Naive thymus-derived CD4-positive, alpha-beta T cell (primary cell): Measurements from ENCODE around the gene EFHC1. TPM values are rescaled to one million over a fixed set of nuclear protein-coding genes. Genes with fewer than 3 reads are reported as not detected.

ENCODE experiments used
- ATAC-seq: fragments of 150-1000 bp; cut with Tn5 transposase; 2 replicates; pipeline ENCODE4 v1.10.0; 2021; ENCODE audit warnings: mild to moderate bottlenecking, moderate library complexity
- CTCF ChIA-PET: fragments of 350-600 bp; sonication (Branson Sonifier 250); formaldehyde crosslinking; loops from one replicate; lab custom pipeline; 2021; ENCODE audit warnings: antibody characterized with exemption; lab: Charles Lee
- POLR2A ChIA-PET: fragments of 350-600 bp; sonication (Branson Sonifier 250); formaldehyde crosslinking; loops from one replicate; lab custom pipeline; 2021; ENCODE audit warnings: antibody characterized with exemption, inconsistent platforms; lab: Charles Lee
- DNase-seq, 9 donors: peaks; one replicate each; pipeline versions ENCODE4 v3.0.0 to v3.0.0-alpha.2; 2020 to 2022; ENCODE audit warnings: mixed read lengths in 1 of 9
- H3K27ac ChIP-seq: one replicate; pipeline ENCODE4 v1.7.0; 2013; ENCODE audit warnings: mild to moderate bottlenecking, low read depth, low read length, moderate library complexity
- H3K27me3 ChIP-seq, 2 donors: one replicate each; pipeline ENCODE4 v1.7.0; 2013; ENCODE audit warnings: low read length in 2 of 2, mild to moderate bottlenecking in 2 of 2, moderate library complexity in 2 of 2; ENCODE audit not compliant: control insufficient read depth in 2 of 2, insufficient read depth in 2 of 2
- H3K36me3 ChIP-seq, 3 experiments: 1 replicate in 2 of 3; 2 replicates in 1 of 3; pipeline ENCODE4 v1.7.0; 2013; ENCODE audit warnings: low read length in 3 of 3, mild to moderate bottlenecking in 3 of 3, moderate library complexity in 1 of 3; ENCODE audit not compliant: insufficient read depth in 3 of 3, control insufficient read depth in 2 of 3
- H3K4me1 ChIP-seq, 2 donors: one replicate each; pipeline ENCODE4 v1.7.0; 2013; ENCODE audit warnings: low read length in 2 of 2, mild to moderate bottlenecking in 2 of 2, moderate library complexity in 1 of 2; ENCODE audit not compliant: control insufficient read depth in 2 of 2, insufficient read depth in 2 of 2
- H3K4me3 ChIP-seq: 2 replicates; pipeline ENCODE4 v1.7.0; 2013; ENCODE audit warnings: mild to moderate bottlenecking, low read length
- H3K9me3 ChIP-seq, 3 experiments: 1 replicate in 2 of 3; 2 replicates in 1 of 3; pipeline ENCODE4 v1.7.0; 2013; ENCODE audit warnings: low read length in 3 of 3; ENCODE audit not compliant: control insufficient read depth in 2 of 3
- H3K27ac Mint-ChIP-seq, 9 donors: one replicate each; pipeline ENCODE4 v1.8.0; 2020 to 2022; ENCODE audit warnings: mixed read lengths in 9 of 9, mild to moderate bottlenecking in 8 of 9, moderate library complexity in 5 of 9, inconsistent platforms in 2 of 9
- H3K27me3 Mint-ChIP-seq, 5 donors: one replicate each; pipeline ENCODE4 v1.8.0; 2021 to 2022; ENCODE audit warnings: mixed read lengths in 5 of 5, mild to moderate bottlenecking in 1 of 5
- H3K36me3 Mint-ChIP-seq, 5 donors: one replicate each; pipeline ENCODE4 v1.8.0; 2020 to 2022; ENCODE audit warnings: mixed read lengths in 5 of 5, mild to moderate bottlenecking in 3 of 5, inconsistent platforms in 1 of 5
- H3K4me1 Mint-ChIP-seq, 7 donors: one replicate each; pipeline ENCODE4 v1.8.0; 2020 to 2022; ENCODE audit warnings: mixed read lengths in 7 of 7, mild to moderate bottlenecking in 3 of 7, inconsistent platforms in 1 of 7
- H3K4me3 Mint-ChIP-seq, 10 donors: one replicate each; pipeline ENCODE4 v1.8.0; 2020 to 2022; ENCODE audit warnings: mild to moderate bottlenecking in 10 of 10, mixed read lengths in 10 of 10, moderate library complexity in 6 of 10, inconsistent platforms in 2 of 10
- H3K9me3 Mint-ChIP-seq, 11 donors: one replicate each; pipeline ENCODE4 v1.8.0; 2020 to 2022; ENCODE audit warnings: mixed read lengths in 11 of 11, mild to moderate bottlenecking in 4 of 11, inconsistent platforms in 1 of 11, moderate library complexity in 1 of 11
- intact Hi-C, 2 donors: fragments of 100-400 bp; cut with micrococcal nuclease; formaldehyde crosslinking; loops; one replicate each; pipeline ENCODE4 v1.15.1; 2023
- polyA plus RNA-seq, 2 donors: library from polyadenylated mRNA; unstranded; fragments of 300-500 nt; fragmentation: Illumina TruSeq; gene quantifications; one replicate each; pipeline ENCODE4 v1.2.3, GENCODE V29; 2021
- total RNA-seq, 6 experiments: library from RNA in 5 of 6; stranded (reverse) in 5 of 6; gene quantifications; 1 replicate in 5 of 6; 2 replicates in 1 of 6; pipeline ENCODE4 v1.2.3 and lab custom pipeline; 2021 to 2026

Gene EFHC1
- total and polyA plus RNA-seq, 7 experiments from 2014 or later: 1.9 to 13.8 (median 5.8) TPM

GRCh38 chr6:52375780-52376556 is 44.2 kb upstream of the EFHC1 start:
- ATAC-seq: peak; percentile 76
- Mint-ChIP-seq H3K9me3 (peaks cover 0 to 14% (median 8%) of the 10 kb centered on the region in 11 donors), H3K27me3 (no peaks in the 10 kb centered on the region), H3K27ac (peak overlapping the region; percentile 21 to 96 (median 83)), H3K4me3 (peak overlapping the region; percentile 26 to 87 (median 56)), H3K4me1 (peaks cover 44 to 88% (median 84%) of the 10 kb centered on the region in 7 donors), H3K36me3 (peaks cover 12 to 44% (median 30%) of the 10 kb centered on the region in 5 donors)
- Histone ChIP-seq H3K27ac (peak overlapping the region; percentile 52), H3K27me3 (no peaks in the 10 kb centered on the region), H3K36me3 (peaks cover 0 to 7% (median 0%) of the 10 kb centered on the region in 3 experiments), H3K9me3 (no peaks in the 10 kb centered on the region), H3K4me3 (no peak overlapping the region), H3K4me1 (peaks cover 10 to 44% of the 10 kb centered on the region in 2 donors)
- ChIA-PET CTCF (interaction anchor here (0.6 to 11.4 kb wide), 6 partner anchors 9 to 66 kb away, joined by 3 to 78 read pairs (median 3); partner anchors contain the start of gene PAQR8), POLR2A (interaction anchor here (0.9 to 8.6 kb wide), 7 partner anchors 10 to 68 kb away, joined by 4 to 77 read pairs (median 6); partner anchors contain the start of gene PAQR8)
- DNase-seq: peak in 3 of 9 donors; percentile 37 to 56 (median 44)
- intact Hi-C loops: loop anchor here in 1 of 2 donors (1.0 kb wide), 4 partner anchors 8 to 24 kb away; partner anchors contain the start of gene PAQR8

GRCh38 chr6:52376763-52377162 is 43.4 kb upstream of the EFHC1 start:
- Mint-ChIP-seq H3K27me3 (no peaks in the 10 kb centered on the region), H3K36me3 (peaks cover 14 to 44% (median 35%) of the 10 kb centered on the region in 5 donors), H3K27ac (peak overlapping the region in 8 of 9 donors; percentile 51 to 96 (median 87)), H3K9me3 (peaks cover 0 to 14% (median 8%) of the 10 kb centered on the region in 11 donors), H3K4me1 (peaks cover 51 to 88% (median 84%) of the 10 kb centered on the region in 7 donors), H3K4me3 (peak overlapping the region in 8 of 10 donors; percentile 6 to 87 (median 58))
- ChIA-PET POLR2A (interaction anchor here (0.6 to 8.6 kb wide), 8 partner anchors 9 to 83 kb away, joined by 3 to 77 read pairs (median 5); partner anchors contain the start of gene PAQR8), CTCF (interaction anchor here (0.6 to 11.4 kb wide), 4 partner anchors 10 to 39 kb away, joined by 3 to 78 read pairs (median 4); no protein-coding TSS in a partner anchor)
- Histone ChIP-seq H3K27me3 (no peaks in the 10 kb centered on the region), H3K4me1 (peaks cover 10 to 49% of the 10 kb centered on the region in 2 donors), H3K27ac (peak overlapping the region; percentile 52), H3K4me3 (no peak overlapping the region), H3K36me3 (peaks cover 0 to 4% (median 0%) of the 10 kb centered on the region in 3 experiments), H3K9me3 (no peaks in the 10 kb centered on the region)
- intact Hi-C loops: loop anchor here in 1 of 2 donors (1.0 kb wide), 4 partner anchors 8 to 24 kb away; partner anchors contain the start of gene PAQR8
- DNase-seq: no peak
- ATAC-seq: no peak

DNA sequence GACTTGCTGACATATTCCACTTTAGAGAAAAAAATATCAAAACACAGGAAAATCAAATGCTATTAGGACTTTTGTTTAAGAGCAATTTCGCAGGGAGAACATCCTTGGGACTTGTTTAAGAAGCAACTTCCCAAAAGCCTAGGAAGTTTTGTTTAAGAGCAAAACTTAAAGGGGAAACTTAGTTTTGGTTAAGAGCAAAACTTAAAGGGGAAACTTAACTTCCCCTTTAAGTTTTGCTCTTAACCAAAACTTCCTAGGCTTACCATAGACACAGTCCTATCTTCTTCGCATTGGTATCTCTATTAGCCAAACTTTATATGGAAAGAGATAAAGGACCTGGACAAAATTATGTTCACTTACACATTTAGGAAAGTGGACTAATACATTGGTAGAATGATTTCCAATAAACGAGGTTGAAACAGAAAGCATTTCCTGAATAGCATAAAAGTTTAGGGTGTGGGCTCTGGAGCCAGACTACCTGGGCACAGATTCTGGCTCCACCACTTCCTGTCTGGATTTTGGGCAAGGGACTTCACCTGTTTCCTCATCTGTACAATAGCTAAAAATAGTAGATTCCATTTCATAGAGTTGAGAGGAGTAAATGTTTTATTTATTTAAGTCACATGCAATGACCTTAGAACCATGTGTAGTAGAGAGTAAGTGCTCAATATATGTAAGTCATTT is 42.5 kb upstream of the EFHC1 start:
- Mint-ChIP-seq H3K9me3 (peaks cover 0 to 14% (median 8%) of the 10 kb centered on the region in 11 donors), H3K4me3 (peak overlapping the region; percentile 22 to 87 (median 63)), H3K27me3 (no peaks in the 10 kb centered on the region), H3K4me1 (peaks cover 50 to 86% (median 82%) of the 10 kb centered on the region in 7 donors), H3K27ac (peak overlapping the region; percentile 51 to 96 (median 87)), H3K36me3 (peaks cover 19 to 43% (median 37%) of the 10 kb centered on the region in 5 donors)
- Histone ChIP-seq H3K4me1 (peaks cover 10 to 54% of the 10 kb centered on the region in 2 donors), H3K36me3 (peaks cover 0 to 4% (median 0%) of the 10 kb centered on the region in 3 experiments), H3K9me3 (no peaks in the 10 kb centered on the region), H3K27me3 (no peaks in the 10 kb centered on the region), H3K27ac (peak overlapping the region; percentile 52), H3K4me3 (no peak overlapping the region)
- DNase-seq: peak in 3 of 9 donors; percentile 34 to 50 (median 36)
- CTCF ChIA-PET: interaction anchor here (1.4 to 11.4 kb wide), 2 partner anchors 12 to 15 kb away, joined by 3 to 78 read pairs; partner anchors contain the start of gene PAQR8
- peak; percentile 29 for ATAC-seq
- POLR2A ChIA-PET: interaction anchor here (0.7 to 8.6 kb wide), 6 partner anchors 10 to 38 kb away, joined by 3 to 77 read pairs (median 7); partner anchors contain the start of gene PAQR8
- intact Hi-C loops: no loop called here

DNA sequence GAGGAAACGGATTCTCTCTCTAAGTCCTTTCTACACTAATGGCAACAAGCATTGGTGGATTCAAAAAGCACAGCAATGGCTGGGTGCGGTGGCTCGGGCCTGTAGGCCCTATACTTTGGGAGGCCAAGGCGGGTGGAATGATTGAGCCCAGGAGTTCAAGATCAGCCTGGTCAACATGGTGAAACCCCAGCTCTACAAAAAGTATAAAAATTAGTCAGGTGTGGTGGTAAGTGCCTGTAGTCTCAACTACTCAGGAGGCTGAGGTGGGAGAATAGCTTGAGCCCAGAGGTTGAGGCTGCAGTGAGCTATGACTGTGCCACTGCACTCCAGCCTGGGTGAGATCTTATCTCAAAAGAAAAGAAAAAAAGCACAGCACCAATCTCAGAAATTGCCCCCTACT is 38.9 kb upstream of the EFHC1 start:
- Histone ChIP-seq H3K27ac (peak overlapping the region; percentile 38), H3K4me1 (peaks cover 10 to 66% of the 10 kb centered on the region in 2 donors), H3K4me3 (no peak overlapping the region), H3K27me3 (no peaks in the 10 kb centered on the region), H3K36me3 (no peaks in the 10 kb centered on the region), H3K9me3 (no peaks in the 10 kb centered on the region)
- peak overlapping the region in 8 of 10 donors; percentile 27 to 76 (median 54) for H3K4me3 Mint-ChIP-seq
- H3K4me1 Mint-ChIP-seq: peaks cover 54 to 83% (median 81%) of the 10 kb centered on the region in 7 donors
- ATAC-seq (no peak), DNase-seq (no peak)
- H3K27ac Mint-ChIP-seq: peak overlapping the region in 8 of 9 donors; percentile 53 to 90 (median 81)
- intact Hi-C loops: loop anchor here in 1 of 2 donors (1.0 kb wide), 1 partner anchor 11 kb away; no protein-coding TSS in a partner anchor
- H3K36me3 Mint-ChIP-seq: peaks cover 18 to 50% (median 45%) of the 10 kb centered on the region in 5 donors
- H3K9me3 Mint-ChIP-seq: peaks cover 0 to 14% (median 0%) of the 10 kb centered on the region in 11 donors
- no peaks in the 10 kb centered on the region for H3K27me3 Mint-ChIP-seq
- ChIA-PET CTCF (interaction anchor here (0.5 to 0.8 kb wide), 2 partner anchors 9 to 322 kb away, joined by 3 read pairs; no protein-coding TSS in a partner anchor), POLR2A (interaction anchor here (0.7 to 2.7 kb wide), 6 partner anchors 9 to 96 kb away, joined by 4 to 20 read pairs (median 8); partner anchors contain the start of gene MCM3)

DNA sequence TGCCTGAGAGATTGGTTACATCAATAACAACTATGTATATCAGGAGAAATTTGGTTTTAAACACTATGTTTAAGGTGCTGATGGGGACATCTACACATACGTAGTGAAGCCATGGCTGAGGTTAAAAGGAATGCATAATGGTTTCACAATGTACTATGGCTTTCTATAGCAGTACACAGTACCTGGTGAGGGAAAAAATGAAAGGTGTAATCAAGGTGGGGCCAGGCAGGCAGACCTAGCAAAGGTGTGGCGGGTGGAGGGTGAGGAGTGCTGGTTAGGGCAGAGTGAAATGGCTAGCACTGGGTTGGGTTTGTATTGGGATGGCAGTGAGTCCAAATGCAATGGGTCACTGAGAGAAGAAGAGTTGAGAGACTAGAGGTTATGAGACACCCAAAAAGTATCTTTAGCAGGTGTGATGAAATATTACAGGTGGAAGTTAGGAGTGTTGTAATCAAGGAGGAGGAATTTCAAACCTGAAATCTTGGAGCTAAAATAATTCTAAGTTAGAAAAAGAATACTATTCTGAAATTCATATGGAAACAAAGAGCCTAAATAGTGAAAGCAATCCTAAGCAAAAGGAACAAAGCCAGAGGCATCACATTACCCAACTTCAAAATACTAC is 35.9 kb upstream of the EFHC1 start:
- H3K27ac ChIP-seq: no peak overlapping the region
- Mint-ChIP-seq H3K36me3 (peaks cover 15 to 52% (median 40%) of the 10 kb centered on the region in 5 donors), H3K4me3 (peak overlapping the region in 2 of 10 donors; percentile 32 to 48), H3K27ac (peak overlapping the region in 8 of 9 donors; percentile 61 to 100 (median 84)), H3K4me1 (peaks cover 45 to 83% (median 77%) of the 10 kb centered on the region in 7 donors), H3K9me3 (peaks cover 0 to 14% (median 0%) of the 10 kb centered on the region in 11 donors), H3K27me3 (no peaks in the 10 kb centered on the region)
- no peaks in the 10 kb centered on the region for H3K27me3 ChIP-seq
- ChIA-PET POLR2A (interaction anchor here (0.6 to 8.1 kb wide), 6 partner anchors 10 to 78 kb away, joined by 3 to 77 read pairs (median 4); partner anchors contain the start of gene PAQR8), CTCF (no interaction called here)
- DNase-seq (no peak), ATAC-seq (no peak)
- H3K9me3 ChIP-seq: no peaks in the 10 kb centered on the region
- H3K36me3 ChIP-seq: no peaks in the 10 kb centered on the region
- no peak overlapping the region for H3K4me3 ChIP-seq
- intact Hi-C loops: no loop called here
- H3K4me1 ChIP-seq: peaks cover 10 to 58% of the 10 kb centered on the region in 2 donors
